Breast epithelium (tissue), 3 donors: ENCODE data around the gene EVX1.

ENCODE experiments used
- CTCF ChIP-seq, 3 donors: fragments of 450-650 bp; IDR thresholded peaks; one replicate each; pipeline ENCODE4 v1.5.1; 2016 to 2017; ENCODE audit warnings: antibody characterized with exemption in 3 of 3, mild to moderate bottlenecking in 3 of 3, moderate library complexity in 3 of 3
- POLR2A ChIP-seq: fragments of 450-650 bp; IDR thresholded peaks from one replicate; pipeline ENCODE4 v1.6.1; 2016; ENCODE audit warnings: antibody characterized with exemption, mild to moderate bottlenecking, moderate library complexity
- POLR2AphosphoS5 ChIP-seq, 3 donors: sonication (generic); formaldehyde crosslinking; IDR thresholded peaks; one replicate each; pipeline ENCODE4 v1.6.1; 2017; ENCODE audit warnings: antibody characterized with exemption in 3 of 3

- TF ChIP-seq CTCF (IDR thresholded peaks at IDR 0.05) (no peak), POLR2AphosphoS5 (IDR thresholded peaks at IDR 0.05) (no peak), POLR2A (no peak)
Observed at GRCh38 chr7:27223941-27224575, 18.5 kb upstream of the EVX1 start.
